Lower lobe of right lung (tissue), 2 donors: ENCODE measurements around the gene ARID4B. TPM values are rescaled to one million over a fixed set of nuclear protein-coding genes. Genes with fewer than 3 reads are reported as not detected.
"Not testable (repeated sequence)": the region's sequence is repeated elsewhere in the genome, so short reads cannot be mapped to it uniquely, and the experiment has no call there.

Source experiments
- ATAC-seq, 2 donors: fragments of 200-7000 bp; cut with Tn5 transposase; one replicate each; pipeline ENCODE4 v1.9.1; 2020 to 2022; ENCODE audit warnings: mild to moderate bottlenecking in 2 of 2, moderate library complexity in 2 of 2
- DNase-seq: peaks from one replicate; pipeline ENCODE4 v3.0.0-alpha.2; 2020
- H3K27ac ChIP-seq: fragments of 200-600 bp; one replicate; pipeline ENCODE4 v1.8.0; 2022
- H3K27me3 ChIP-seq: fragments of 200-600 bp; one replicate; pipeline ENCODE4 v1.8.0; 2022; ENCODE audit warnings: low read depth
- H3K36me3 ChIP-seq: fragments of 200-600 bp; one replicate; pipeline ENCODE4 v1.8.0; 2022; ENCODE audit warnings: mild to moderate bottlenecking
- H3K4me1 ChIP-seq: fragments of 200-600 bp; one replicate; pipeline ENCODE4 v1.8.0; 2022
- H3K4me3 ChIP-seq: fragments of 200-600 bp; one replicate; pipeline ENCODE4 v1.8.0; 2022; ENCODE audit warnings: mild to moderate bottlenecking
- H3K9me3 ChIP-seq: fragments of 200-600 bp; one replicate; pipeline ENCODE4 v1.8.0; 2022
- intact Hi-C: fragments of 100-400 bp; cut with DNase I; formaldehyde crosslinking; loops from one replicate; pipeline ENCODE4 v1.11.0; 2022
- total RNA-seq: library from RNA; stranded (reverse); fragmentation: NEBNext Ultra II Directional; extraction: Animal tissue kit (Norgen Biotek cat#: 25700); gene quantifications from one replicate; pipeline ENCODE4 v1.2.1, GENCODE V29; 2021
- TF ChIP-seq, protein P1 (sequence below): fragments of 200-600 bp; IDR thresholded peaks from one replicate; pipeline ENCODE4 v1.8.0; 2022; ENCODE audit warnings: antibody characterized with exemption, mild to moderate bottlenecking
- donor health status: DM: no; HTN: yes; CAD: no; lungs with severe emphysema.

The ARID4B gene
- total RNA-seq, 1 donor from 2014 or later = 39.1 TPM

DNA sequence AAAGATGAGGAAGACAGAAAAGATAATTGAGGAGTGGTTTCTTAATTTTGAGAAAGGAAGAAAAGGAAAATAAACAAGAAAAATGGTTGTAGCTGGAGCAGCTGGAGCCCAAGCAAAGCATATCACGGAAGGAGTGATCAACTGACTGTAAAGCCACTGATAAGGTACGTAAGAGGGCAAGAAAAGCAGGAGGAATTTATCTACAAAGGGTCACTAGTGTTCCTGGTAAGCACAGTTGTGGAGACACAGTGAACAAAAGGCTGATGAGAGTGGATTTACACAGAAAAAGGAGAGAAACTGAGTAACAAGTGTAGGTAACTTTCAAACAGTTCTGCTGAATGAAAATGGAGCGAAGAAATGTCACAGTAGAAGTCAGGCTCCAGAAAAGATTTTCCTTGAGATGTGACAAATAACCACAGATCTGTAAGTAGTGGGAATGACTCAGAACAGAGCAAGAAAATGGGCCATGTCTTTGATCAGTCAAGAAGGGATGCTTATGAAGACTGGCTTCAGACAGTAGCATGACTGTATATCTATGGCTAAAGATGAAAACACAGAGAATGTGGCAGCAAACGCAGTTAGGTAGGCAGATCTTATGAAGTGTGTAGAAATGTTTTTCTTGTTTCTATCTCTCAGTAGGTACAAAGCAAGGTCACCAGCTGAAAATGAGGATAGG lies 121.3 kb downstream of the ARID4B start:
- Histone ChIP-seq H3K4me3 (no peak overlapping the region), H3K27me3 (no peaks in the 10 kb centered on the region), H3K27ac (no peak overlapping the region), H3K9me3 (no peaks in the 10 kb centered on the region), H3K4me1 (no peaks in the 10 kb centered on the region), H3K36me3 (peaks cover 48% of the 10 kb centered on the region)
- no peak for ATAC-seq
- TF ChIP-seq, protein P1, sequence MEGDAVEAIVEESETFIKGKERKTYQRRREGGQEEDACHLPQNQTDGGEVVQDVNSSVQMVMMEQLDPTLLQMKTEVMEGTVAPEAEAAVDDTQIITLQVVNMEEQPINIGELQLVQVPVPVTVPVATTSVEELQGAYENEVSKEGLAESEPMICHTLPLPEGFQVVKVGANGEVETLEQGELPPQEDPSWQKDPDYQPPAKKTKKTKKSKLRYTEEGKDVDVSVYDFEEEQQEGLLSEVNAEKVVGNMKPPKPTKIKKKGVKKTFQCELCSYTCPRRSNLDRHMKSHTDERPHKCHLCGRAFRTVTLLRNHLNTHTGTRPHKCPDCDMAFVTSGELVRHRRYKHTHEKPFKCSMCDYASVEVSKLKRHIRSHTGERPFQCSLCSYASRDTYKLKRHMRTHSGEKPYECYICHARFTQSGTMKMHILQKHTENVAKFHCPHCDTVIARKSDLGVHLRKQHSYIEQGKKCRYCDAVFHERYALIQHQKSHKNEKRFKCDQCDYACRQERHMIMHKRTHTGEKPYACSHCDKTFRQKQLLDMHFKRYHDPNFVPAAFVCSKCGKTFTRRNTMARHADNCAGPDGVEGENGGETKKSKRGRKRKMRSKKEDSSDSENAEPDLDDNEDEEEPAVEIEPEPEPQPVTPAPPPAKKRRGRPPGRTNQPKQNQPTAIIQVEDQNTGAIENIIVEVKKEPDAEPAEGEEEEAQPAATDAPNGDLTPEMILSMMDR = no peak
- intact Hi-C loops = no loop called here
- DNase-seq = no peak

DNA sequence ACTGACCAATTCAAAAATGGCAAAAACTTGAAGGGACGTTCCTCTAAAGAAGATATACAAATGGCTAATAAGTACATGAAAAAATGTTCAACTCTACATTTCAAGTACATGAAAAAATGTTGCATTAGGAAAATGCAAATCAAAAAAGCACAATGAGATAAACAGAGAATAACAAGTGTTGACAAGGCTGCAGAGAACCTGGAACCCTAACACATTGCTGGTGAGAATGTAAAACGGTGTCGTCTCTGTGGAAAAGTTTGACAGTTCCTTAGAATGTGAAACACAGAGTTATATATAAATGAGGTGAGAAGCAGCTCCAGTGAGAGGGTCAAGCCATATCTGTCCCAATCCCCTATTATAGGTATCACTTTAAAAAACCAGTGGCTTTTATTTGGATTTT lies 122.3 kb downstream of the ARID4B start:
- TF ChIP-seq, protein P1 = no peak
- no peak for ATAC-seq
- no peaks in the 10 kb centered on the region for H3K4me1 ChIP-seq
- H3K9me3 ChIP-seq = no peaks in the 10 kb centered on the region
- no peak for DNase-seq
- peaks cover 46% of the 10 kb centered on the region for H3K36me3 ChIP-seq
- H3K4me3 ChIP-seq = no peak overlapping the region
- no peak overlapping the region for H3K27ac ChIP-seq
- H3K27me3 ChIP-seq = no peaks in the 10 kb centered on the region
- intact Hi-C loops = no loop called here

DNA sequence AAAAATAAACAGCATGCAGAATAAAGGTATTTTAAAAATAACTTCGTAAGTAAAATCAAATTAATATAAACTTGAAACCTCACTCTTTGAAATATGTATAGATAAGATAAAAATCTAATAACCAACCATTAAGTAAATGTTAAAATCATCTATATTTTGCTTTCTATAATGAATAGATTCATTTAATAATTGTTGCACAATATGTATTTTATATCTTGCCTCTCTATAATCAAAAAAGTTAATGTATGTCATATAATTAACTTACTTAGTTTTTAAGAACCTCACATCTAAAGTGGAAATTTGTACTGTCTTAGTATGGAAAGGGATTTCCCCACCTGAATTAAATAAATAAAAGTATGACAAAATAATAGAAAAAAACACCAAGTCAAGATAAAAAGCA lies 124.6 kb downstream of the ARID4B start:
- intact Hi-C loops = no loop called here
- no peaks in the 10 kb centered on the region for H3K4me1 ChIP-seq
- ATAC-seq (no peak), DNase-seq (no peak)
- TF ChIP-seq, protein P1 = no peak
- H3K27ac ChIP-seq = no peak overlapping the region
- no peak overlapping the region for H3K4me3 ChIP-seq
- H3K36me3 ChIP-seq = peaks cover 35% of the 10 kb centered on the region
- H3K9me3 ChIP-seq = no peaks in the 10 kb centered on the region
- H3K27me3 ChIP-seq = no peaks in the 10 kb centered on the region

DNA sequence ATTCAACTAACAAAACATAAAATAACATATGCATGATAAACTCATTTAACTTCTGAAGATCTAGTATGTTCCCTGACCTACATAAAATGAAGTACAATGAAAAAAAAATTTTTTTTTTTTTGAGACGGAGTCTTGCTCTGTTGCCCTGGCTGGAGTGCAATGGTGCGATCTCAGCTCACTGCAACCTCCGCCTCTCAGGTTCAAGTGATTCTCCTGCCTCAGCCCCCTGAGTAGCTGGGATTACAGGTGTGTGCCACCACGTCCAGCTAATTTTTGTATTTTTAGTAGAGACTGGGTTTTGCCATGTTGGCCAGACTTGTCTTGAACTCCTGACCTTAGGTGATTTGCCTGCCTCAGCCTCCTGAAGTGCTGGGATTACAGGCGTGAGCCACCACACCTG lies 125.5 kb downstream of the ARID4B start:
- H3K4me3 ChIP-seq, intact Hi-C loops, ATAC-seq, H3K4me1 ChIP-seq, DNase-seq, H3K27ac ChIP-seq, H3K9me3 ChIP-seq, H3K27me3 ChIP-seq: not testable (repeated sequence)
- peaks cover 35% of the 10 kb centered on the region for H3K36me3 ChIP-seq

DNA sequence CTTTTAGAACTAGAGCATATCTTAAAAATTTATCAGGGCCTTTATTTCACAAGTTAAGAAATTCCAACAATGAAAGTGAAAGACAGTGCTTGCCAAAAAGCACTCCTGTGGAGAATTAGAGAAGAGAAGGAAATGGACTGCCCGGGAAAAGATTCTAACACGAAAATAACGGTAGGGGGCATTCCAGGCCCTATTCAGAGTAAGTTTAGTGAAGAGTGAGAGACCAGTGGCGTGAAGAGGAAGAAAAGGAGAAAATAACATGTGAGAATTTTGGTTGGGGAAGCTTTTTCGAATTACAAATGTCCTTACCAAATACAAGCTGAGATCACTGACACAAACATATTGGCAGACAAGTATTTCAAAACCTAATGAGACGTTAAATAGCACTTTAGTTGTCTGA lies 128.5 kb downstream of the ARID4B start:
- Histone ChIP-seq H3K9me3 (no peaks in the 10 kb centered on the region), H3K27me3 (no peaks in the 10 kb centered on the region), H3K36me3 (peaks cover 44% of the 10 kb centered on the region), H3K4me1 (no peaks in the 10 kb centered on the region), H3K27ac (no peak overlapping the region), H3K4me3 (no peak overlapping the region)
- DNase-seq (no peak), ATAC-seq (peak; percentile 29 to 59)
- intact Hi-C loops = no loop called here
- TF ChIP-seq, protein P1 = peak; percentile 31

DNA sequence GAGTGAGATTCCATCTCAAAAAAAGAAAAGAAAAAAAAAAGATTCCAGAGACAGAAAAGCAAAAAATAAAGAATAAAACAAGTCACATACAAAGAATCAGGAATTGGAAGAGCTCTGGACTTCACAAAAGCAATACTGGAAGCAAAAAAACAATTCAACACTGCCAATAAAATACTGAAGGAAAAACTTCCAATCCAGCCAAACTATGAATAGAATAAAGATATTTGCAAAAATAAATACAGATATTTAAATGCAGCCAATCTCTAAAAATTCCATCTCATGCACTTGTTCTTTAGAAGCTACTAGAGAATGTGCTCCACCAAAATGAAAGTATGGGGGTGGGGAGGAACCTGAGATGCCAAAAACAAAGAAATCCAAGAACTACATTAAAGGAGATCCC lies 137.5 kb downstream of the ARID4B start:
- no peaks in the 10 kb centered on the region for H3K27me3 ChIP-seq
- H3K27ac ChIP-seq = no peak overlapping the region
- no peak for ATAC-seq
- intact Hi-C loops = no loop called here
- TF ChIP-seq, protein P1 = no peak
- H3K4me1 ChIP-seq = no peaks in the 10 kb centered on the region
- no peak for DNase-seq
- no peaks in the 10 kb centered on the region for H3K9me3 ChIP-seq
- peaks cover 50% of the 10 kb centered on the region for H3K36me3 ChIP-seq
- H3K4me3 ChIP-seq = no peak overlapping the region
